WI38 (cell line): ENCODE measurements around the gene NAT9.

Experiments
- H3K4me3 ChIP-seq: 2 replicates; pipeline ENCODE4 v1.5.1; 2011; ENCODE audit warnings: low read depth, mild to moderate bottlenecking, control low read depth, low read length
- CTCF ChIP-seq: IDR thresholded peaks from 2 replicates; pipeline ENCODE4 v1.5.1; 2012; ENCODE audit warnings: low read depth, mild to moderate bottlenecking, control low read depth, low read length

The NAT9 gene

GRCh38 chr17:74796866-74797265 is 20.7 kb upstream of the NAT9 start:
- no peak overlapping the region for H3K4me3 ChIP-seq
- no peak for TF ChIP-seq CTCF

GRCh38 chr17:74796211-74796610 is 20.1 kb upstream of the NAT9 start:
- no peak for TF ChIP-seq CTCF
- H3K4me3 ChIP-seq, result no peak overlapping the region

- H3K4me3 ChIP-seq, result no peak overlapping the region
- TF ChIP-seq CTCF, result no peak
Observed at GRCh38 chr17:74795327-74796020, 19.3 kb upstream of the NAT9 start.

- no peak overlapping the region for H3K4me3 ChIP-seq
- TF ChIP-seq CTCF, result no peak
Observed at GRCh38 chr17:74792586-74793105, 16.5 kb upstream of the NAT9 start.

- no peak overlapping the region for H3K4me3 ChIP-seq
- TF ChIP-seq CTCF, result no peak
Observed at GRCh38 chr17:74790161-74791058, 14.3 kb upstream of the NAT9 start.

GRCh38 chr17:74786431-74787055 is 10.4 kb upstream of the NAT9 start:
- no peak for TF ChIP-seq CTCF
- no peak overlapping the region for H3K4me3 ChIP-seq
